IPS DF 4.7 (cell line): ENCODE results near the gene SUGT1.
"Not testable (repeated sequence)": the region's sequence is repeated elsewhere in the genome, so short reads cannot be mapped to it uniquely, and the experiment has no call there.

Experiments used
- DNase-seq: peaks from one replicate; pipeline ENCODE4 v3.0.0-alpha.2; 2013; ENCODE audit warnings: low spot score; ENCODE audit errors: extremely low read depth

The SUGT1 gene

GRCh38 chr13:52652196-52652979, at the start of gene SUGT1:
TSS of gene SUGT1 (plus strand) at chr13:52652836. CDS start at chr13:52652921, 85 bp downstream.
- peak; percentile 78 for DNase-seq

- not testable (repeated sequence) for DNase-seq
Observed at GRCh38 chr13:52603316-52603715, 49.3 kb upstream of the SUGT1 start.

- DNase-seq: not testable (repeated sequence)
Observed at GRCh38 chr13:52606126-52606525, 46.5 kb upstream of the SUGT1 start.

- DNase-seq: not testable (repeated sequence)
Observed at GRCh38 chr13:52606795-52607194, 45.8 kb upstream of the SUGT1 start.

- not testable (repeated sequence) for DNase-seq
Observed at GRCh38 chr13:52608184-52608583, 44.5 kb upstream of the SUGT1 start.

- not testable (repeated sequence) for DNase-seq
Observed at GRCh38 chr13:52609013-52609606, 43.5 kb upstream of the SUGT1 start.

- not testable (repeated sequence) for DNase-seq
Observed at GRCh38 chr13:52610158-52610557, 42.5 kb upstream of the SUGT1 start.

- DNase-seq: no peak
Observed at GRCh38 chr13:52615134-52615801, 37.4 kb upstream of the SUGT1 start.

GRCh38 chr13:52615812-52616211, 36.8 kb upstream of the SUGT1 start:
- DNase-seq: no peak

GRCh38 chr13:52617070-52618060, 35.3 kb upstream of the SUGT1 start:
- DNase-seq: no peak

GRCh38 chr13:52631083-52631690, 21.4 kb upstream of the SUGT1 start:
- not testable (repeated sequence) for DNase-seq

- DNase-seq: no peak
Observed at GRCh38 chr13:52638666-52639328, 13.8 kb upstream of the SUGT1 start.

GRCh38 chr13:52642131-52642530, 10.5 kb upstream of the SUGT1 start, which contains the start of gene HNRNPA1L2:
TSS of gene HNRNPA1L2 (plus strand) at chr13:52642431. CDS start at chr13:52642493, 62 bp downstream.
- no peak for DNase-seq

GRCh38 chr13:52644108-52644507, 8.5 kb upstream of the SUGT1 start:
- no peak for DNase-seq

GRCh38 chr13:52646967-52647366, 5.7 kb upstream of the SUGT1 start:
- no peak for DNase-seq

- no peak for DNase-seq
Observed at GRCh38 chr13:52650731-52651130, 1.9 kb upstream of the SUGT1 start.

- no peak for DNase-seq
Observed at GRCh38 chr13:52651897-52652195, 790 bp upstream of the SUGT1 start.

GRCh38 chr13:52652980-52653303, 306 bp downstream of the SUGT1 start:
- no peak for DNase-seq

GRCh38 chr13:52659340-52659739, 6.7 kb downstream of the SUGT1 start:
- no peak for DNase-seq

- no peak for DNase-seq
Observed at GRCh38 chr13:52664272-52664671, 11.6 kb downstream of the SUGT1 start.
